Fibroblast of lung (primary cell): ENCODE measurements around the gene PDE2A.
A peak's percentile ranks its signal among the peaks of the same experiment; 100 is the strongest.

ENCODE experiments used
- EZH2 ChIP-seq: IDR thresholded peaks from 2 replicates; pipeline ENCODE4 v1.5.1; 2012; ENCODE audit warnings: low read length, control low read depth, mild to moderate bottlenecking; ENCODE audit errors: missing control alignments
- TF ChIP-seq, protein P1 (sequence below), 2 donors: IDR thresholded peaks in 1 of 2; conservative IDR thresholded peaks in 1 of 2; 1 replicate in 1 of 2; 2 replicates in 1 of 2; pipeline ENCODE4 v1.5.1; 2011 to 2012; ENCODE audit warnings: low read length in 2 of 2, control low read depth in 1 of 2, inconsistent platforms in 1 of 2, low read depth in 1 of 2, mild to moderate bottlenecking in 1 of 2

DNA sequence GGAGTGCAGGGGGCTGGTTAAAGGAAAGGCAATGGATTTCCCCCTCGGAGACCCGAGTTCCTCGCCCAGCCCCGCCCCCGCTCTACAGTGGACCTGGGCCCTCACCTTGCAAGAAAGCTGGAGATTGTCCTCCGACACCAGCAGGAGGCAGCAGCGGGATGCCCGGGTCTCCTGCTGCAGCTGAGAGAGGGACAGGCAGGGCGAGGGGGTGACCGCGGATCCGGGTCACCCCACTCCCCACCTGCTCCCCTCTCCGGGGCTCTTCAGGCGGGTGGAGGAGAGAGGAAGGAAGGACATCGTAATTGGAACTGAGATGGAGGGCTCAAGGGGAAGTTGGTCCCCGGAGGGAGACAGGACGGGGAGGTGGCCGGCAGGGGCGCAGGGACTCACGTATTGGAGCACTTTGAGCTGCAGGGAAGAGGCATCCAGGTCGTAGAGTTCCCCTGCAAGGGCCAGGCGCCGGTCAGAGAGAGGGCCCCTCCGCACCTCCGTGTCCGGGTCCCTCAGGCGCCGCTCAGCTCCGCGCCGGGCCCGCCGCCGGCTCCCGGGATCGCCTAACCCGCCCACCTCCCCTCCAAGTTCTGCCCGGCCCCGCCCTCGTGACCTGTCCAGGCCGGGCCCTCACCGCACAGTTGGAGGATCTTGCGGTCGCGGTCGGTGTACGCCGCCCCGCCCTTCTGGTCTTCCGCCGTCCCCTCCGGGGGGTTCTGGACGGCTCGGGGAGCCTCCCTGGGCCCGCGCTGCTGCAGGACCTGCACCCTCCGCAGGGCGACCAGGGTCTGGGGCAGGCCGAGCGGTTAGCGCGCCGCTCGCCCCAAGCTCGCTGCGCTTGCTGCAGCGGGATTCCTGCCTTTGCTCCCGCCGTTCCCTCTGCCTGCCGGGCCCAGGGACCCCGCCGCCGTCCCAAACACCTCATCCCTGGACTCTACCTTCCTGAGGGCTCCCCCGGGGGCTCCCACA is 84.1 kb downstream of the PDE2A start:
- TF ChIP-seq, protein P1, sequence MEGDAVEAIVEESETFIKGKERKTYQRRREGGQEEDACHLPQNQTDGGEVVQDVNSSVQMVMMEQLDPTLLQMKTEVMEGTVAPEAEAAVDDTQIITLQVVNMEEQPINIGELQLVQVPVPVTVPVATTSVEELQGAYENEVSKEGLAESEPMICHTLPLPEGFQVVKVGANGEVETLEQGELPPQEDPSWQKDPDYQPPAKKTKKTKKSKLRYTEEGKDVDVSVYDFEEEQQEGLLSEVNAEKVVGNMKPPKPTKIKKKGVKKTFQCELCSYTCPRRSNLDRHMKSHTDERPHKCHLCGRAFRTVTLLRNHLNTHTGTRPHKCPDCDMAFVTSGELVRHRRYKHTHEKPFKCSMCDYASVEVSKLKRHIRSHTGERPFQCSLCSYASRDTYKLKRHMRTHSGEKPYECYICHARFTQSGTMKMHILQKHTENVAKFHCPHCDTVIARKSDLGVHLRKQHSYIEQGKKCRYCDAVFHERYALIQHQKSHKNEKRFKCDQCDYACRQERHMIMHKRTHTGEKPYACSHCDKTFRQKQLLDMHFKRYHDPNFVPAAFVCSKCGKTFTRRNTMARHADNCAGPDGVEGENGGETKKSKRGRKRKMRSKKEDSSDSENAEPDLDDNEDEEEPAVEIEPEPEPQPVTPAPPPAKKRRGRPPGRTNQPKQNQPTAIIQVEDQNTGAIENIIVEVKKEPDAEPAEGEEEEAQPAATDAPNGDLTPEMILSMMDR (conservative IDR thresholded peaks at IDR 0.05 in 1 of 2, IDR thresholded peaks at IDR 0.05 in 1 of 2; ENCODE audit: low read depth in 1 of 2, low read length in 2 of 2), result peak in 1 of 2 donors; percentile 44
- TF ChIP-seq EZH2, result no peak
